ENCODE results near the gene GPER1. TPM values are rescaled to one million over a fixed set of nuclear protein-coding genes. Genes with fewer than 3 reads are reported as not detected.

GPER1 gene
- total RNA-seq, 2 experiments from 2014 or later = not detected

GRCh38 chr7:1065585-1066241 lies 22.2 kb upstream of the GPER1 start:
- peaks cover 0 to 4% of the 10 kb centered on the region in 2 experiments for H3K27me3 ChIP-seq (ENCODE audit: control insufficient read depth in 1 of 2, insufficient read depth in 2 of 2, low read length in 2 of 2)
- H3K27ac ChIP-seq (ENCODE audit: low read depth in 1 of 2, low read length in 2 of 2) = no peak overlapping the region
- H3K36me3 ChIP-seq (ENCODE audit: insufficient read depth, low read length) = no peaks in the 10 kb centered on the region
- no peaks in the 10 kb centered on the region for H3K27me3 Mint-ChIP-seq
- peaks cover 0 to 4% of the 10 kb centered on the region in 2 experiments for H3K9me3 ChIP-seq (ENCODE audit: control insufficient read depth in 1 of 2, insufficient read depth in 1 of 2, low read length in 2 of 2)
- peaks cover 18% of the 10 kb centered on the region for H3K4me1 ChIP-seq (ENCODE audit: insufficient read depth, low read length)
- CTCF ChIA-PET = interaction anchor here (0.6 to 7.6 kb wide), 25 partner anchors 8 to 744 kb away, joined by 3 to 220 read pairs (median 4); partner anchors contain the start of genes COX19, GPR146 and ZFAND2A
- no peaks in the 10 kb centered on the region for H3K36me3 Mint-ChIP-seq (ENCODE audit: low read depth)
- DNase-seq (peak; percentile 73 to 90 (median 82)), ATAC-seq (ENCODE audit: poor library complexity) (peak; percentile 97)
- TF ChIP-seq CTCF (IDR thresholded peaks at IDR 0.05) = peak; percentile 97
- H3K4me1 Mint-ChIP-seq (ENCODE audit: low read depth) = peaks cover 20% of the 10 kb centered on the region
- H3K9me3 Mint-ChIP-seq = no peaks in the 10 kb centered on the region
- peak overlapping the region; percentile 66 for H3K4me3 Mint-ChIP-seq
- POLR2A ChIA-PET = interaction anchor here (0.6 to 2.0 kb wide), 8 partner anchors 10 to 142 kb away, joined by 3 to 38 read pairs (median 6); partner anchors contain the start of genes COX19 and GPR146
- no peak overlapping the region for H3K27ac Mint-ChIP-seq
- intact Hi-C loops (cut with DNase I, micrococcal nuclease) = loop anchor here in 1 of 2 experiments (1.0 to 5.0 kb wide), 3 partner anchors 45 to 158 kb away; no protein-coding TSS in a partner anchor
- peak overlapping the region; percentile 42 for H3K4me3 ChIP-seq (ENCODE audit: low read length)

- Histone ChIP-seq H3K4me1 (ENCODE audit: insufficient read depth, low read length) (peaks cover 18% of the 10 kb centered on the region), H3K4me3 (ENCODE audit: low read length) (no peak overlapping the region), H3K36me3 (ENCODE audit: insufficient read depth, low read length) (no peaks in the 10 kb centered on the region), H3K27ac (ENCODE audit: low read depth in 1 of 2, low read length in 2 of 2) (no peak overlapping the region), H3K27me3 (ENCODE audit: control insufficient read depth in 1 of 2, insufficient read depth in 2 of 2, low read length in 2 of 2) (peaks cover 0 to 4% of the 10 kb centered on the region in 2 experiments), H3K9me3 (ENCODE audit: control insufficient read depth in 1 of 2, insufficient read depth in 1 of 2, low read length in 2 of 2) (peaks cover 0 to 8% of the 10 kb centered on the region in 2 experiments)
- H3K36me3 Mint-ChIP-seq (ENCODE audit: low read depth) = no peaks in the 10 kb centered on the region
- no peak for ATAC-seq (ENCODE audit: poor library complexity)
- CTCF ChIA-PET = interaction anchor here (0.9 to 7.6 kb wide), 22 partner anchors 9 to 744 kb away, joined by 3 to 220 read pairs (median 4); partner anchors contain the start of genes COX19, GPR146 and ZFAND2A
- H3K27me3 Mint-ChIP-seq = no peaks in the 10 kb centered on the region
- peaks cover 20% of the 10 kb centered on the region for H3K4me1 Mint-ChIP-seq (ENCODE audit: low read depth)
- no peak overlapping the region for H3K4me3 Mint-ChIP-seq
- H3K9me3 Mint-ChIP-seq = no peaks in the 10 kb centered on the region
- POLR2A ChIA-PET = interaction anchor here (1.0 to 2.0 kb wide), 5 partner anchors 10 to 143 kb away, joined by 4 to 38 read pairs (median 10); partner anchors contain the start of genes COX19 and GPR146
- no peak for TF ChIP-seq CTCF (IDR thresholded peaks at IDR 0.05)
- intact Hi-C loops (cut with DNase I, micrococcal nuclease) = loop anchor here in 1 of 2 experiments (5.0 kb wide), 1 partner anchor 159 kb away; no protein-coding TSS in a partner anchor
- no peak for DNase-seq
- no peak overlapping the region for H3K27ac Mint-ChIP-seq
Observed at GRCh38 chr7:1066242-1066588, 21.7 kb upstream of the GPER1 start.

GRCh38 chr7:1068013-1068412 lies 19.9 kb upstream of the GPER1 start:
- peaks cover 0 to 4% of the 10 kb centered on the region in 2 experiments for H3K27me3 ChIP-seq (ENCODE audit: control insufficient read depth in 1 of 2, insufficient read depth in 2 of 2, low read length in 2 of 2)
- no peak overlapping the region for H3K27ac Mint-ChIP-seq
- intact Hi-C loops (cut with DNase I, micrococcal nuclease) = loop anchor here in 1 of 2 experiments (5.0 kb wide), 1 partner anchor 161 kb away; no protein-coding TSS in a partner anchor
- H3K4me3 Mint-ChIP-seq = no peak overlapping the region
- DNase-seq = no peak
- H3K27me3 Mint-ChIP-seq = no peaks in the 10 kb centered on the region
- H3K4me1 Mint-ChIP-seq (ENCODE audit: low read depth) = peaks cover 6% of the 10 kb centered on the region
- no peak for TF ChIP-seq CTCF (IDR thresholded peaks at IDR 0.05)
- peaks cover 0 to 8% of the 10 kb centered on the region in 2 experiments for H3K9me3 ChIP-seq (ENCODE audit: control insufficient read depth in 1 of 2, insufficient read depth in 1 of 2, low read length in 2 of 2)
- H3K36me3 ChIP-seq (ENCODE audit: insufficient read depth, low read length) = no peaks in the 10 kb centered on the region
- no peak for ATAC-seq (ENCODE audit: poor library complexity)
- no peak overlapping the region for H3K27ac ChIP-seq (ENCODE audit: low read depth in 1 of 2, low read length in 2 of 2)
- H3K4me1 ChIP-seq (ENCODE audit: insufficient read depth, low read length) = peaks cover 18% of the 10 kb centered on the region
- no peaks in the 10 kb centered on the region for H3K36me3 Mint-ChIP-seq (ENCODE audit: low read depth)
- POLR2A ChIA-PET = no interaction called here
- no peaks in the 10 kb centered on the region for H3K9me3 Mint-ChIP-seq
- H3K4me3 ChIP-seq (ENCODE audit: low read length) = no peak overlapping the region
- CTCF ChIA-PET = interaction anchor here (1.9 kb wide), 1 partner anchor 75 kb away, joined by 10 read pairs; no protein-coding TSS in a partner anchor

Data from CD4-positive, alpha-beta T cell (primary cell).